Stimulated activated CD4-positive, alpha-beta T cell treated with anti-CD3 and anti-CD28 coated beads, Interleukin-1b, Interleukin-23, amount 100 ng/mL, for 24 hours (primary cell): ENCODE results near the gene IL36B.

Experiments
- DNase-seq, 4 experiments: peaks; one replicate each; pipeline ENCODE4 v3.0.0-alpha.2; 2020; ENCODE audit warnings: low read depth in 4 of 4, low spot score in 1 of 4

Gene IL36B

DNA sequence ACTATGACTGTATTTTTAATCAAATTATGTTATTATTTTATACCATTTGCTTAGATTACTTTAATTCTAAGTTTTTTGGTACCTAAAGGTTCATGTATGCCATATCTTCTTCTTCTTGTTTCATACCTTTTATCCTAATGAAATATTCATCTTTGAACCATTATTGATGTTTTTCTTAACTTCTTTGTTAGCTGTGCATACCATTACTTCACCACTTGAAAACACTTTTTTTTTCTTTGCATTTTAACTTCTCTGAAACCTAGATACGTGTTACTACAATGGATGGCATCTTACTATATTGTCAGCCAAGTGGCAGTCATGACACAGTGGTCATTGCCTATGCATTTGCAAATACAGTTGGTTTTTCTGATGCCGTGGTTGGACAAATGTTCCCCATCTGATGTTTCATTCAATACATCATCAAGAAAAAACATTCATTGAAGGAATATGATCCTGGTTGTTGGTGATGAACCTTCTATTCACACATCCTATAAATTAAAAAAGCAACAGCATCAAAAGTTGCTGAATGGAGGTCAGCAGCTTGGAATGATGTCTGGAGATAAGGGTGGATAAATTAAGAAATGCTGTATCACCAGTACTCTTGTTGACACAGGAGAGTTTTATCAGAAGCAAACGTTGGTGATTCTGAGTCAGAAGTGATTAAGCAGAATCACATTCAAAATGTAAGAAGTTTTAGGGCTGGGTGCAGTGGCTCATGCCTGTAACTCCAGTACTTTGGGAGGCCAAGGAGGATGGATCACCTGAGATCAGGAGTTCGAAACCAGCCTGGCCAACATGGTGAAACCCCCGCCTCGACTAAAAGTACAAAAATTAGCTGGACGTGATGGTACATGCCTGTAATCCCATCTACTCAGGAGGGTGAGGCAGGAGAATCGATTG, 40.0 kb downstream of the IL36B start:
- no peak for DNase-seq

DNA sequence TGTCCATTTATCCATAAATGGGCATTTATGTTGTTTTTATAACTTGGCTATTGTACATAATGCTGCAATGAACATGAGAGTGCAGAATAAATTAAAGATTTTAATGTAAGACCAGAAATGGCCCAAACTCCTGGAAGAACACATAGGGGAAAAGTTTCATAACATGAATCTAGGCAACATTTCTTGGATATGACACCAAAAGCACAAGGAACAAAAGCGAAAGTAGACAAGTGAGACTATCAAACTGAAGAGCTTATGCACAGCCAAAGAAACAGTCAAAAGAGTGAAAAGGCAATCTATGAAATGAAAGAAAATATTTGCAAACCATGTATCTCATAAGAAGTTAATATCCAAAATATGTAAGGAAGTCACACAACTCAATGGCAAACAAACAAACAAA, 41.6 kb downstream of the IL36B start:
- no peak for DNase-seq

DNA sequence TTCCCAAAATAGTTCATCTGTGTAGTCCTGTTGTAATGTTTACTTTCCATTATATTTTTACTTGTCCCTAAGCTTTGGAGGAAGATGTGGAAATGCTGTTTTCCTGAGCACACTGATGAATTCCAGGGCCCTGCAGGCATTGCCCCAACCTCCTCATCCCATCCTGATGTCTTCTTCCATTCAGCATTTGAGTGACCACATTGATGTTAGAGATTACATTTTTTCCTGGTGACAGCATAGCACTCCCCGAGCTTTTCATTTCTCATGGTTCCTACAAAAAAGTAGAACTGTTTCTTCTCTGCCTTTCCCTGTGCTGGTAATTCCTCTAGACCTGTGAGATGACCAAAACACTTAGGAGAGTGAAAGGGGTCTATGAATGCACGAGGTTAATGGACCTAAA, 42.6 kb downstream of the IL36B start:
- DNase-seq = no peak

DNA sequence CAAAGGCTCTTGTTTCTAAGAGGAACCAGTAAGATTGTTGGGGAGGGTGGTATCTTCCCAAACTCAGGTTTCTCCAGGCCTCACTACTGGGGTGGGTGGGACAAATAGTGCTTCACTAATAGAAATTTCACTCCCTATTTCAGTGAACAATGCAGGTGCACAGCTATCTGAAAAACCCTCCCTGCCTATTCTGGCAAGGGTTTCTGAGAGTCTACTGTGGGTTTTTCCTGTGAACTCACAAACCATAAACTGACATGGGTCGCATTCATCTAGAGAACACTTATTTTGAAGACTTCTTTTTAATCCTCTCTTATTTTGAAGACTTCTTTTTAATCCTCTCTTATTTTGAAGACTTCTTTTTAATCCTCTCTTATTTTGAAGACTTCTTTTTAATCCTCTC, 43.0 kb downstream of the IL36B start:
- DNase-seq = no peak

DNA sequence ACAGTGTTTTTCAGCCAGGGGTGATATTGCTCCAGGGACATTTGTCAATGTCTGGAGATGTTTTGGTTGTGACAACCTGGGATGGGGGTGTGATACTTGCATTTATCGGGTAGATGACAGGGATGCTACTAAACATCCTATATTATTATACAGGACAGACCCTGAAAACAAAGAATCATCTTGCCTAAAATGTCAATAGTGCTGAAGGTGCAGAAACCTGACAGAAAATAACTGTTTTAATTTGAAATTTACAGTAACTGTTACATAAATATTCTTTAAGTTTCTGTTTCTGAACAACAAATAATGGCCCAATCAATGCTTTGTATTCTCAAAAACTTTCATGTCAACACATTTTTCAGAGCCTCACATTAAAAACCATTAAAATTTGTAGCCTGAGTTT, 45.4 kb downstream of the IL36B start:
- no peak for DNase-seq

DNA sequence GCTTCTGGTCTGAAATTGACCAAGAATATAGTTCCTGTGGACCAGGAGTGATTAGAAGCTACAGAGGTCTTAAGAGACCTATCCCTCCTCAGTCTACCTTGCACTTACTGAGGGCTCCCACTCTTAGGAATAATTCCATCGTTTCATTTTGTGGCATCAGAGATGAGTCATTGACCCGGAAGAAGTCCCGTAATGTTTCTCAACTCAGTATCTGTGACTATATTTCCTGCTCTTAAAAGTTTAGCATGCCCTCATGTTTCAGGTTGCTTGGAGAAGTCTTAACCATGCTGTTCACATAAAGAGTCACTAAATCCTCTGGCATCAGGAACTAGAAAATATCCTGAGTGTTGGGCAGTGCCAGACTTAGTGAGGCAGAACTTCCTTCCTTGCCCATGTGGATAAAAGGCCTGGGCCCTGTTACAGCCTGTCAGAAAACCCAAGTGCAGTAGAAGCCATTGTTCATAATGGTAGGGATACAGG, 47.6 kb downstream of the IL36B start, which contains the start of gene IL36A:
Gene IL36A (plus strand): TSS at position 430 of the 480 bp plus-strand sequence. CDS start 413 bp downstream, outside the sequence.
- no peak for DNase-seq

DNA sequence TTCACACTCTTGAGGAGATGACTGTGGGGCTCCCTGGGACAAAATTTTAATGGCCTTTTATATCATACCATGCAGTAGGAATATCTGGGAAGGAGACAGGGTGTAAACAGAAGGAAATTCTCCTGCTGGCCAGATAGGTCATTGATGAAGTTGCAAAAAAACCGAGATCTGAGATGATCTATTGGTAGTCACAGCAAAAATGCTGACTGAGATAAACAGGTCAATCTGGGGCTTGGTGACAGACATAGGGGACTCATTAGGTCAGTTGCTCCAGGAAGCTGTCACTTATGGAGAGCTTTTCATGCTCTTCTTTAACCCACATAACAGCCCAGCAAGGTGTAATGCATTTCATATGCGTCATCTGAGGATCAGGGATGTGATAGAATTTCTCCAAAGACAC, 50.0 kb downstream of the IL36B start:
- no peak for DNase-seq

DNA sequence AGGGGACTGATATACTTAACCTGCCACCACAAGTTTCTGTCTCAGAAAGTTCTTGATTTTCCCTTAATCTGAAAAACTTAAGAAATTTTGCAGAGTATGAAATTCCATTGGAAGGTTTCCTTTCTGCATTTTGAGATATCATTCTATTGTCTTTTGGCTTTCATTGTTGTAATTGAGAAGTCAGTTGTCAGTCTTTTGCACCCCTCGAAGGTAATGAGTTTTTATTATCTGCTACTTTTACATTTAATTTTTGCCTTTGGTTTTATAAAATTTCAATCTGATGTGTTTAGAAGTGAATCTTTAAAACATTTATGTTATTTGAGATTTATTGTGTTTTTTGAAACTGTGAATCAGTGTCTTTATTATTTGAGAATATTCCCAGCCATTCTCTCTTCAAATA, 52.2 kb downstream of the IL36B start:
- no peak for DNase-seq

DNA sequence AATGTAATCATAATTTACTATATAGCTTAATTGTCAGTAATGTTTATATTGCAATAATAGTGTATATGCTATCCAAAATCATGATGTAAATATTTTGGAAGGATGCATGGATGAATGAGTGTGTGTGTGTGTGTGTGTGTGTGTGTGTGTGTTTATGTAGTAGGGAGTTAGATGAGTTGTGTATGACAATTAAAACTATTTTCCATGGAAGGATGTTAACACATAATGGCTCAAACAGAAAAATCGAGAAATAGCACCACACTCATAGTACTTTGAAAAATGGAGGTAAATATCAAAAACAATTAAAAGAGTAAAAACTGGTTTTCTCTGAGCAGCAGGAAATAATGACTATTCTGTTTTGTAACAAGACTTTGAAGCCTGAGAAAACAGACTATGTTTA, 55.5 kb downstream of the IL36B start:
- no peak for DNase-seq

DNA sequence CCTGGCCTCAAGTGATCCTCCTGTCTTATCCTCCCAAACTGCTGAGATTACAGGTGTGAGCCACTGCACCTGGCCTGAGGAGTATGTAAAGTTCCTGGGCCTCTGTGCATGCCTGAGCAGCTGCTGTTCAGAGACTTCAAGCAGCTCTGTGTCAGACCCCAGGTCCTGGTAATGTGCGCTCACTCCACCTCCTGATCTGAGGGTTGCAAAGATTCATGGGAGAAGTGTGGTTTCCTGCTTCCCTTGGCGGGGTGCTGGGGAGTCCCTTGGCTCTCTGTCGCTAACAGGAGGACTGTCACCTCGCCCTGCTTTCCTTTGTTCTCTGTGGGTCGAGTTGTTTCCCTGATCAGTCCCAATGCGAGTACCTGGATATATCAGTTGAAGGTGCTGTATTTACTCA, 56.0 kb downstream of the IL36B start:
- peak in 2 of 4 experiments; percentile 23 to 30 for DNase-seq

DNA sequence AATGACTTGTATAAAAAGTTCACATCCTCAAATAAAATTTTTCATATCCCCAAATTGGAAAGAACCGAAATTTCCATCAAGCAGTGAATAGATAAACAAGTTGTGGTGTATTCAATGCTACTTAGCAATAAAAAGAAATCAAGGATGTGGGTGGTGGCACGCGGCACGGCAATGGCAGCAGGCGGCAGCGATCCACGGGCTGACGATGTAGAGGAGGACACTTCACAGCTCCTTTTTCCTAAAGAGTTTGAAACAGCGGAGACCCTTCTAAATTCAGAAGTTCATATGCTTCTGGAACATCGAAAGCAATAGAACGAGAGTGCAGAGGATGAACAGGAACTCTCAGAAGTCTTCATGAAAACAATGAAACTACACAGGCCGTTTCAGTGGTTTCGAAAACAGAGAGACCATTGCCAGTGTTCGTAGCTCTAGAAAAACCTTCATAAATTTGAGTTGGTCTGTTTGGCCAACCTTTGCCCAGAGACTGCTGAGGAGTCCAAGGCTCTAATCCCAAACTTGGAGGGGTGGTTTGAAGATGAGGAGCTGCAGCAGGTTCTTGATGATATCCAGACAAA, 57.2 kb downstream of the IL36B start:
- DNase-seq = no peak

DNA sequence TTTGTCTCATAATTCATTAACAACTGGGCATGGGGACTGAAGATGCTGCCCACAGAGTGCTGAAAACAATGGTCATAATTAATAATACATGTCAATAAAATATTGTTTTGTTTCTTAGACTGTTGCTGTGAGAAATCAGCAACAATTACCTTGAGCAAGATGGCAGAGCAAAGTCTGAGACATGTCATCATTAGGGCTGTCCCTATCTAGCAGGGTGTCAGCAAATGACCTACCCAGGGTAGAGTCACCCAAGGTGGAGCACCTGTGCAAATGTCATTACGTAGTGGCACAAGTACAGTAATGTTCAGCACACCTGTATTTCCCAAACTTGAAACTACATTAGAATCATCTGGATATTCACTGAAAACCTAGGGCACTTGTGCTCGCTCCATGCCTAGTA, 58.0 kb downstream of the IL36B start:
- no peak for DNase-seq

DNA sequence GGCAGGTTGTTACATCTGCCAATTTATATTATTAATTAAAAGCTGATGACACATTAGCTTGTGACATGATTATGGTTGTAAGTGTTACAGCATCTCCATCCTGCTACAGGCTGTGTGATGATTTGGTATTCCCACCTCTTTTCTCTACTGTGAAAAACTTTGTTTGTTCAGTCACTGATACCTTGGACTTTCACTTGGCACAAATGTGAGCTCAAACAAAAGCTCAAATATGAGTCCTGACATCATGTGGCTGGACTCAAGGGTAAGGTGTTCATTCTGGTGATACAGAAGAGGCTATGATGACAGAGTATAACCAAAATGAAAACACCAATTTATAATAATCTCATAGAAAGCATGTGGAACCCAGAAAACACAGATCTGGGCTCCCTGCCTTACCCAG, 58.8 kb downstream of the IL36B start:
- no peak for DNase-seq

DNA sequence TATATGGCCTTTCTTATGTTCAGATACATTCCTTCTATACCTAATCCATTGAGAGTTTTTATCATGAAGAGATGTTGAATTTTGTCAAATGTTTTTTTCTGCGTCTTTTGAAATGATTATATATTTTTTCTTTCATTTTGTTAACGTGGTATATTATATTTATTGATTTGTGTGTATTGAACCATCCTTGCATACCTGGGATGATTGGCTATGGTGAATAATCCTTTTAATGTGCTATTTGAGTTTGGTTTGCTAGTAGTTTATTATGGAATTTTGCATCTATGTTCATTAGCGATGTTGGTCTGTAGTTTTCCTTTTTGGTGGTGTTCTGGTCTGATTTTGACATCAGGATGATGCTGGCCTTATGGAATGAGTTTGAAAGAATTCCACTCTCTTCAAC, 63.1 kb downstream of the IL36B start:
- no peak for DNase-seq

DNA sequence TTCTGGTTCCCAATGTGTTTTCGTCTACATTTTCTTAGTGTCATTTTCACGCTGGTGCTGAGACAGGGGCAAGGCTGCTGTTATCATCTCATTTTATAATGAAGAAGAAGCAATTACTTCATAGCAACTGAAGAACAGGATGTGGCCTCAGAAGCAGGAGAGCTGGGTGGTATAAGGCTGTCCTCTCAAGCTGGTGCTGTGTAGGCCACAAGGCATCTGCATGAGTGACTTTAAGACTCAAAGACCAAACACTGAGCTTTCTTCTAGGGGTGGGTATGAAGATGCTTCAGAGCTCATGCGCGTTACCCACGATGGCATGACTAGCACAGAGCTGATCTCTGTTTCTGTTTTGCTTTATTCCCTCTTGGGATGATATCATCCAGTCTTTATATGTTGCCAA, 67.6 kb downstream of the IL36B start:
- DNase-seq = no peak

DNA sequence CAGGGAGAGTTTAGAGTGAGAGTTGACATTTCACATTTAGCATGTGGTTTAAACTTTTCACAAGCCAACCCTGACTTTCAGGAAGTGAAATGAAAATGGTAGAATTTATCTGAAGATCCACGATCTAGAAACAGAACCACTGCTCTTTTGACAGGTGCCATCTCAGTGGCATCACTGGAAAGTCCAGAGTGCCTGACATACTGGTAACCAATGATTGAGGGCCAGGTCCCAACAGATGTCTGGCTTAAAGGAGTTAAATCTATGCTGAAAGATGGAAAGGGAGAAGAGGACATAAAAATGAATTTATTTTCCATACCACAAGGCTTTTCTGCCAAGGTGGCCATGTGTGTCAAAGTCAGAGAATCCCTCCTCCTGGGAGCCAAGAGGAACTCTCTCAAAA, 72.1 kb downstream of the IL36B start:
- no peak for DNase-seq

DNA sequence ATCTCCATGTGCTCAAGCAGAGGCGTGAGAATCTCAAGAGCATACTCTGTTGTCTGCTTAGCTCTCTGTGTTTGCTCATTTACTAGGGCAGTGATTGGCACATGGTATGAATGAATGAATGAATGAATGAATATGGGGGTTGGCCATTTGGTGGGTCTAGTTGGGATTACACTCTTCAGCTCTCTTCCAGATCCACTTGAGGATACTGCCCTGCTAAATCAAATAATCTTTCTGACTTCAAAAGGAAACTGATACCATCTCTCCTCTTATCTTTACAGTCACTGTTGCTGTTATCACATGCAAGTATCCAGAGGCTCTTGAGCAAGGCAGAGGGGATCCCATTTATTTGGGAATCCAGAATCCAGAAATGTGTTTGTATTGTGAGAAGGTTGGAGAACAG, 72.9 kb downstream of the IL36B start:
- no peak for DNase-seq

DNA sequence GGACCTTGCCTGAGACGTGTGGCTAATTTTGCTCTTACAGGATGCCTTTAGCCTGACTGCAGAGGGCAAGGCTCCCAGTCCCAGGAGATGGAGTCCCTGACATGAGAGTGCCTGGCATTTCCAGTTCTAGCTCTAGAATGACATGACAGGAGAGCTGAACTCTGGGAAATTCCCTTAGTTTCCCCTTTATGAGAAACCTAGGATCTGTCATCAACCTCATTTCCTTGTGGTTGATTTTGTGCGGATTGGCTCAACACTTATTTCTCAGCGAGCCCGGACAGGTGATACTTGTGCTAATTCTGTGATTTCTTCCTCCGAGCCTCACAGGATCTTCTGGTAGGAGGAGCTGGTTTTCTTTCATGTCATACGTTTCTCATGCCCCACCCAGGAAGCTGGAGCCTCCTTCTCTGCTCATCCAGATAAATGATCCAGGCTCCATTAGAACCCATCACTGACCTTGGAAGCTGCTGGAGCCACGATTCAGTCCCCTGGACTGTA, 75.1 kb downstream of the IL36B start, which contains the start of gene IL36G:
Gene IL36G (plus strand): TSS at position 448 of the 498 bp plus-strand sequence. CDS start 633 bp downstream, outside the sequence.
- no peak for DNase-seq
